ENCODE measurements around the gene CPLX3.
A peak's percentile ranks its signal among the peaks of the same experiment; 100 is the strongest.

Gene CPLX3

DNA sequence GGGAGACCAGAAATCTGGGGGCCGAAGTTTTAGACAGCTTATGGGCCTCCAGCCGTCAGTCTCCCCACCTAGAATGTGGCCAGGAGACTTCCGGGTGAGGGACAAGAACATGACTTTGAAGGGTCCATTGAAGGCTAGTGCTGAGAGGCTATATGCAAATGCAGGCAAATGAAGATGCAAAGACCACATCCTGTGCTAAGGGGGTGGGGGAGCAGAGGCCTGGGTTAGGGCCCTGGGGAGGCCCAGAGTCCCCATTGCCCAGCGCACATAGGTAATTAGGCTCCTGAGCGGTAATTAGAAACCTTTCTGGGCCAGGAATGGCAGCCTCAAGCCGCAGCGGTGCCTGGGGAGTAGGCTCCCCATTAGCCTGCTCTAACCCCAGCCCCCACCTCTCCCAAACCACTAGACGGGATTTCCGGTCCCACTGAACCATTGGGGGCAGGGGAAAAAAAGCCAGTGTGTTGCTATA is 37.7 kb upstream of the CPLX3 start:
- peak; percentile 36 for DNase-seq

DNA sequence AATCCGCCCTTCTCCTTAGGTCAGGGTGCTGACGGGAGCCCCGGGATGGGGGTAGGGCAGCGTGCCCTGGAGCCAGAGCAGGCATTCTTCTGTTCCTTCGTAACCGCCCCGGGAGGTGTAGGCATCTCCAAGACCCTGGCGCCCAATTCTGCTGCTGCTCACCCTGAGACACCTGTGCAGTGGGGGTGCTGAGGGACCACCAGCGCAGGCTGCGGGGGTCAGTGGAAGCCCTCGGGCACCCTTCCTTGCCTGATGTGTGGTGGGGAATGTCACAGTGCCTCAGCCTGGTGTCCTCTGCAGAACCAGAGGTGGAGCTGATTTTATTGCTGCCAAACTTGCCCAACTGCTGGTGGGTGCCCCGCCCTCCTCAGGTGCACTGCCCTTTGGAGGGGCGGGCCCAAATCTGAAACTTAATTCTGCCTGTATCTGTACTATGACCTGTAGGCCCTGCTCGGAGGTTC is 37.2 kb upstream of the CPLX3 start:
- no peak for DNase-seq

DNA sequence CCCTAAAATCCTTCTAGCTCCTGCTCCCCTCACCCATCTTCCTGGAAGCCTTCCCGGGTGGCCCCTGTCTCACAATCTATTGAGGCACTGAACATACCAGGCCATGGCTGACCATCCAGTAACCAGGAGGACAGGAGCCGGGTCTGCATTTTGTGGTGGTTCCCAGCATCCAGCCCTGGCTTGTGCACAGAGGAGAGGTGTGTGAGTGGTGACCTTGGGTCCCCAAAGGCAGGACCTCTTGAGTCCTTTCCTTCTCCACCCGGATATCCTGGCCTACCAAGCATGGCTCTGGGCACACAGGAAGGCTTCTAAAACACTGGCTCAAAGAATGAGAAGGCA is 36.7 kb upstream of the CPLX3 start:
- no peak for DNase-seq

DNA sequence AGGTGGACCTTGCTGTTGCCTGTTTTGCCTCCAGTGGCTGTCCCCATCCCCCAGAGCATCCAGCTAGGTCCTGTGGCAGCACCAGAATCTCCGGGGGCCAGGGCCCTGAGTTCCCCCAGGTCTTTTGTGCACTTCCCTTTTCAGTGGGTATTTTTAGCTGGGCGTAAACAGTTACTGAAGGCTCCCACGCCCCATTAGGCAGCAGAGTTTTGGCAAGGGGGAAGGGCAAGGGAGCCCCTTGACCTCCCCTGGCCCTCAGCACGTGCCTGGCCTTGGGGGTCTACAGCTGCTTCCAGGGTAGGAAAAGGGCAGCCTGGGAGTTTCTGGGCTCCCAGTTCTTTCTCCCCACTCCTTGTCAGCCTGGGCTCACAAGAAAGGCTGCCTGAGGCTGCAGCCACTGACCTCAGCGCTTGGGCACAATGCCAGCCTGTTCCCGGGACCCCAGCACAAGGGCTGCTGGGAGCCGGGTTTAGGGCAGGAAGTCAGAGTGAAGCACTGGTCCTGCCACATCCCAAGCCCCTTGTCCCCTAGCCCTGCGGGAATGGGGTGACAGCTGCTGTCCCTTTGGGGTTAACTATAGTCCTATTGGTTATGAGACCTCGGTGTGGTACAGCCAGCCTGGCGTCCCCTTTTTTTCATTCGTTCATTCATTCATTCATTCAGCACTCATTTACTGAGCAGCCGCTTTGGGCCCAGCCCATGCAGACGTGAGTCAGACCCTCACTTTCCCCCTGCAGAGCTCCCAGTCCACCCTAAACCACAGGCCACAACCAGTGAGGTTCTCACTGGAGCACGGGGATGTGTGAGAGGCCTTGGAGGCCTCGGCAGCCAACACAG is 36.1 kb upstream of the CPLX3 start:
- peak; percentile 73 for DNase-seq

DNA sequence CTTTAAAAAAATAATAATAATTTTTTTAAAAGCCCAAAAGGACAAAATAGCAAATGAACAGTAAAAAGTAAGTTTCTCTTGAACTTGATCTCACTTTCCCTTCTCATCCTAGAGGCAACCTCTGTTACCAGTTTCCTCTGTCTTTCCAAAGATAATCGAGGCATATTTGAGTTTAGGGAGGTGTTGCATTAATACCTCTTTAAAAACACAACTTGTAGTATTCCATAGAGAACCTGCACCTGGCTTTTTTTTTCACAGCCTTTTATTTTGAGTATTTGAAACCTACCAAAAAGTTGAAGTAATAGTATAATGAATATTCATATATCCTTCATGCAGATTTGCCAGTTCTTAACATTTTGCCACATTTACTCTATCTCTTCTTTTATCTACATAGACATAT is 35.4 kb upstream of the CPLX3 start:
- no peak for DNase-seq

DNA sequence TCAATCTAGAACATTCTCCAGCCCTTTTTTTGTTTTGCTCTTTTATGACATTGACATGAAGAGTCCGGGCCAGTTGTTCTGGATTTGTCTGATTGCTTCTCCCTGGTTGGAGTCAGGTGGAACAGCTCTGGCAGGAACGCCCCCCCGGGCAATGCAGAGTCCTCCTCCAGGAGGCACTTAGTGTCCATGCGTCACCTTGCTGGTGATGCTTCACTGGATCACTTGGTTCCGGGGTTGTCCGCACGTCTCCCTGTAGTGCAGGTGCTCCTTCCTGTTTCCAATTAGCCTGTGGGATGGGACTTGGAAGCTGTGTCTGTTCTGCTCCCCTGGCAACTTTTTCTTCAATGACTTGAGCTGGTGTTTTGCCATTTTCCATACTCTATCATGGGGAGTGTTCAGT is 34.8 kb upstream of the CPLX3 start:
- DNase-seq = no peak

DNA sequence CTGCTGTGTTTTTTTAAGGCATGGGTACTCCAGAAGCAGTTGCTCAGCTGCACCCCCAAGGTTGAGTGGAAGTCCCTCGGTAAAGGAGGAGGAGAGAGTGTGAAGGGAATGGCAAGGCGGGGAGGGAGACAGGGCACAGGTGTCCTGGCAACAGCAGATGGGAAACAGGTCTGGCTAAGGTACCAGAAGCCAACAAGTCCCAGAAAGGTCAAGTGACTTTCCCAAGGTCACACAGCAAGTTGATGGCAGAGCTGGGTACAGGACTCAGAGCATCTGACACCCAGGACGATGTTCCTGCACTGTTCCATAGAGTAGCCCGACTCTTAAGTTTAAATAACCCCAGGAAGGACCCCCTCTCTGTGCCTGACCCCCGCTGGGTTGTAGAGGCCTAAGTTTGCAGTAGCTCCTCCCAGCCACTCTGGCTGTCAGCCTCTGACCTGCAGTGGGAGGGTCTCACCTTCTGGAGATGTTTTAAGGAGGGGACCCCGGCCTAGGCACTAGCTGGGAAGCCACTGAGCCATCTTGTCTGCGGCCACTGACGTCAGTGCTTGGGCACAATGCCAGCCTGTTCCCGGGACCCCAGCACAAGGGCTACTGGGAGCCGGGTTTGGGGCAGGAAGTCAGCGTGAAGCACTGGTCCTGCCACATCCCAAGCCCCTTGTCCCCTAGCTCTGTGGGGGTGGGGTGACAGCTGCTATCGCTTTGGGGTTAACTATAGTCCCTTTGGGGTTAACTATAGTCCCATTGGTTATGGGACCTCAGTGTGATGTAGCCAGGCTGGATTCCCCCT is 34.0 kb upstream of the CPLX3 start:
- no peak for DNase-seq

DNA sequence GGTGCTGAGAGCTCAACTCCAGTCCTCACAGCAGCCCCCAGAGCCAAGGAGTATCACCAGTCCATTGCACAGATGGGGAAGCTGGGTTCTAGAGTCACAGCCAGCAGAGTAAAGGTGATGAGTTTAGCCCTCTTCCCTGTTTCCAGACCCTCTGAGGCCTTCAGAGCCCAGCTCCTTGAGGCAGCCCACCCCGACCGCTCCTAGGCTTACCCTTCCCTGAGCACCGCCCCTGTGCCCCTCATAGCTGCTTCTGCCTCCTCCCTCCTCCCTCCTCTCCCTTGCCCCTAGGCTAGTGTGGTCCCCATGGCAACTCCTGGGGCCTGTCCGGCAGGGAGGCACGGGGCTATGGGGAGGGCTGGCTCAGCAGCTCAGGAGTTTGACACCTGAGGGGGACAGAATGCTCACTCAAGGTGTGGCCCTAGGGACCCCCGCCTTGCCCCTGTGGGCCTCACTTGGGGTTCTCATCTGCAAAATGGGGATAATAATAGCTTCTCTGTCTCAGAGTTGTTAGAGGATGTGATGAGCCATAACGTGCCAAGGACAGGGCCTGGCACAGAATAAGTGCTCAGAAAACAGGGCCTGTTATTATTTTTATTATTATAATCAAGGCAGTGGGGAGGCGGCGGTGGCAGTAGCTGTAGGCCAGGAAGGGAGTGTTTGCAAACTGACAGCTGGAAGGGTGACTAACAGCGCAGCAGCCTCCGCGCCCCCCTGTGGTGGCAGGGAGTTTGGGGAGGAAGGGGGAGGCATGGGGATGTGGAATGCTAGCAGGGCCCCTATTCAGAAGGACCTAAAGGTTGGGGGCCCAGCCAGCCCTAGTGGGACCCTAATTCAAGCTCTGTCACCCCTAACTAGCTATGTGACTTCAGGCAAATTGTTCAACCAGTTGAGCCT is 33.0 kb upstream of the CPLX3 start:
- DNase-seq = peak; percentile 53

DNA sequence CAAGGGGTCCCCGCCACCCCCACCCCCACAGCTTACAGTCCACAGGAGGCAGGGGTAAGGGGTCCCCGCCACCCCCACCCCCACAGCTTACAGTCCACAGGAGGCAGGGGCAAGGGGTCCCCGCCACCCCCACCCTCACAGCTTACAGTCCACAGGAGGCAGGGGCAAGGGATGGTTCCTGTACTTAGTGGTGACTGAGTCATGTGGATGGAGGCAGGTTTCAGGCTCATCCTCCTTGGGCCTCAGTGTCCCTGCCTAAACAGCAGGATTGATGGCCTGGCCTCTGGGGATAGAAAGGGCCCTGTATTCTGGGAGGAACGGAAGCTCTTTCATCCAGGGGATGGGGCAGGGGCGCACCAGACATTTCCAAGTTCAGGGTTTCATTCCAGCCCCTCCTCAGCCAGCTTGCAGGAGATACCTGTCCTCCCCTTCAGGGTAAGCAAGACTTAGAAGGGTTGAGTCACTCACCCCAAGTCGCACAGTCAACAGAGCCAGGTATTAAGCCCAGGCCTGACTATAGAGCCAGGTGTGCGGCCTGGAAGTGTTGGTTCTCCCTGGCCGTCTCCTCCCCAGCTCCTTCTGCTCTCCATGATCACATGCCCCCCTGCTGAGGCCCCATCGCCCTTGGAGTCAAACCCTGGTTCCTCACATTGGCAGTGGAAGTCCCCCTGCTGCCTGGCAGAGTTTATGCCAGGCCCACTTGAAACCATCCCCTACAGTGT is 32.0 kb upstream of the CPLX3 start:
- DNase-seq = no peak

DNA sequence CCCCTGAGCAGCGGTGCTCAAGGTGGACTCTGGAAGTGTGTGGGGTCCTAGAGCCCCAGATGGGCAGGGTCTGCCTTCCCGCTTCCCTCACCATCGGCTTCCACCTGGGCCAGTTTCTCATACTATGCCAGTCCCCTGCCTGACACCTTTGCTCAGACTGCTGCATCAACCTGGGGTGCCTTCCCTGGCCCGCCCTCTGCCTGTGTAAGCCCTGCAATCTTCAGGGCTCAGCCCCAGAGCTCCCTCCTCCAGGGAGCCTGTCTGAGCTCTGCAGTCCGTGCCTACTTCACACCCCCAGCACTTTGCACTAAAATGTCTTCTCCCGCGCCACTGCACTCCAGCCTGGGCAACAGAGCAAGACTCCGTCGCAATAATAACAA is 31.5 kb upstream of the CPLX3 start:
- no peak for DNase-seq

DNA sequence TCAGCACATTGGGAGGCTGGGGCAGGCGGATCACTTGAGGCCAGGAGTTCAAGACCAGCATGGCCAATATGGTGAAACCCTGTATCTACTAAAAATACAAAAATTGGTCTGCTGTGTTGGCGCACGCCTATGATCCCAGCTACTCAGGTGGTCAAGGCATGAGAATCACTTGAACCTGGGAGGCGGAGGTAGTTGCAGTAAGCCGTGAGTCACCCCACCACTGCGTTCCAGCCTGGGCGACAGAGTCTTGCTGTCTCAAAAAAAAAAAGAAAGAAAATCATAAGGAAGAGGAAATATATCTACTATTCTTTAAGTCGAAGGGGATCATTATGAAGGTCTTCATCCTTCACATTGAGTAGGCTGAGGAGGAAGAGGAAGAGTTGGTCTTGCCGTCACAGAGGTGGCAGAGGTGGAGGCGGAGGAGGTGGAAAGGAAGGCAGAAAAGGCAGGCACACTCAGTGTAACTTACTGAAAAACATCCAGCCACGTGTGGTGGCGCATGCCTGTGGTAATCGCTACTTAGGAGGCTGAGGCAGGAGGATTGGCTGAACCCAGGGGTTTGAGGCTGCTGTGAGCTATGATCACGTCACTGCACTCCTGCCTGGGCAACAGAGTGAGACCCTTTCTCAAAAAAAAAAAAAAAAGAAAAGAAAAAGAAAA is 30.3 kb upstream of the CPLX3 start:
- DNase-seq = no peak

DNA sequence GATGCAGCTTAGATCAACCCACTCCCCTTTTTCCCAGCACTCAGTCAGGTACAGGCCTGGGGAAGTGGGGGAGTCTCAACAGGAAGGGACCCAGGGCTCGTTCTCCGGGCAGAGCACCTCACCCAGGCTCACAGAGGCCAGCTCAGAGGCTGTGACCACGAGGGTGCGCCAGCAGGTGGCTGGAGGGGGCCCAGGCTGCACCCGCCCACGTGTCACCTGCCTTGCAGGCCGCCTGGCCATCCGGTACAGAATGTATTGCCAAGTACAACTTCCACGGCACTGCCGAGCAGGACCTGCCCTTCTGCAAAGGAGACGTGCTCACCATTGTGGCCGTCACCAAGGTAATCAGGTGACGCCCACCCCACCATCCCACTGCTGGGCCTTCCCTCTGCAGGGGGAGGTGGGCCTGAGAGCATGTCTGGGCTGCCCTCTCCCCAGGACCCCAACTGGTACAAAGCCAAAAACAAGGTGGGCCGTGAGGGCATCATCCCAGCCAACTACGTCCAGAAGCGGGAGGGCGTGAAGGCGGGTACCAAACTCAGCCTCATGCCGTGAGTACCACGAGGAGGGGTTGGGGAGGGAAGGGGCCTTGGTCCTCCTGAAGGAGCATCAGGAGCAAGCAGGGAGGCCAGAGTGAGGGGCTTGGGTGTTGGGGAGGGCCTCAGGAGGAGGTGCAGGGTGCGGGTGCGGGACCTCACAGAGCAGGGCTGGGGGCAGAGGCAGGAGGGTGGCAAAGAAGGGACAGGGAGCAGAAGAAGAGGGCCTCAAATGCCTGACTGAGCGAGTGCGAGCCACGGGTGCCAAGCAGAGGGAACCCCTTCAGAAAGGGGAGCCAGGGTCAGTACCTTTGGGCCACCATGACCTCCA is 27.8 kb upstream of the CPLX3 start:
- no peak for DNase-seq

DNA sequence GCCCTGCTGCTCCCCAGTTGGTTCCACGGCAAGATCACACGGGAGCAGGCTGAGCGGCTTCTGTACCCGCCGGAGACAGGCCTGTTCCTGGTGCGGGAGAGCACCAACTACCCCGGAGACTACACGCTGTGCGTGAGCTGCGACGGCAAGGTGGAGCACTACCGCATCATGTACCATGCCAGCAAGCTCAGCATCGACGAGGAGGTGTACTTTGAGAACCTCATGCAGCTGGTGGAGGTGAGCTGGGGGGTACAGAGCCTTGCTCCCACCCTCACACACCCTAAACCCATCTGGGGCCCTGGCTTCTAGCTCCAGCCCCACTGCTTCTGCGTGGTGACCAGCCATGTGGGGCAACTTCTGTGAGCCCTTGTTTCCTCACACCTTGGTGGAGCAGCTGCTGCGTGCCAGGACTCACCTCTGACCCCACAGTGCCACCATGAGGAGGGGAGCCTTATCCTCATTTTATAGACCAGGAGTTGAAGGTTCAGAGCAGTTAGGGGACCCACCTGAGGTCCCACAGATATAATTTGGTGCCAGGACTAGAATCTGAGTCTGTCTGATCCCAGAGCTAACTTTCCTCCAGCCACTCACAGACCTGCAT is 27.1 kb upstream of the CPLX3 start:
- DNase-seq = no peak

DNA sequence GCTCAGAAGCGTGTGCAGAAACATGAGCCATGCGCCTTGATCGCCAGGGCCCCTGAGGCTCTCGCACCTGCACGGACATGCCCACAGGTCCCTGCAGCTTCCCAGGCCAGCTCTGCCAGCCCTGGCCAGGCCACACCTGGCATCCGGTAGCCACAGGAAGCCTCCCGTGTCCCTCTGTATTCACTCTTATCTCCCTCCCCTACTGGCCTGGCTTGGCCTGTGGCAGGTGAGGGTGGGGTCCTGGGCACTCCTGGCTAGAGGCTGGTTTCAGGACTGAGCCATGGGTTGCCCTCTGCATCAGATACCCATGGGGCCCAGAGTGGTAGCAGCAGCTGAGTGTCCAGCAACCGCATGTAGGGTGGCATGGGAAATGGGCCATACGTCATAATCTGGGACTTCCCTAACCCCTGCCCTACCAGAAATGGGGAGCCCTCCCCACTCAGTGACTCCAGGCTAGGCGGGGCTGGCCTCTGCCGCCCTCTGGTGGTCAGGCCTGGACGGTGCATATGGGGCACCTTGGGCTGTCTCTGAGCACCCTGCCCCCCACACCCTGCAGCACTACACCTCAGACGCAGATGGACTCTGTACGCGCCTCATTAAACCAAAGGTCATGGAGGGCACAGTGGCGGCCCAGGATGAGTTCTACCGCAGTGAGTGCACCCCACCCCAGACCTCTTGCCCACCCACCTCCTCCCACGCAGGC is 26.4 kb upstream of the CPLX3 start:
- peak; percentile 94 for DNase-seq

DNA sequence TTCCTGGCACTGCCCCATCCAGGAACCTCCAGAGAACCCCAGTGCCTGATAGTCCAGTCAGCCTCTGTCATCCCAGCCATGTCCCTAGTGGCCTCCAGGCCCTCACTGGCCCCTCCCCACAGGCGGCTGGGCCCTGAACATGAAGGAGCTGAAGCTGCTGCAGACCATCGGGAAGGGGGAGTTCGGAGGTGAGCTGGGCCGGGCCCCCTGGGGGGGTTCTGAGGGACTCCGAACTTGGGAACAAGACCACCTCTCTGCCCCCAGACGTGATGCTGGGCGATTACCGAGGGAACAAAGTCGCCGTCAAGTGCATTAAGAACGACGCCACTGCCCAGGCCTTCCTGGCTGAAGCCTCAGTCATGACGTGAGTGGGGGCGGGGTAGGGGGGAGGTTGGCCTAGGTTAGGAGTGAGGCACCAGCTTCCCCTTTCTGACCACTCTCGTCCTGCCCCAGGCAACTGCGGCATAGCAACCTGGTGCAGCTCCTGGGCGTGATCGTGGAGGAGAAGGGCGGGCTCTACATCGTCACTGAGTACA is 25.8 kb upstream of the CPLX3 start:
- DNase-seq = peak; percentile 57

DNA sequence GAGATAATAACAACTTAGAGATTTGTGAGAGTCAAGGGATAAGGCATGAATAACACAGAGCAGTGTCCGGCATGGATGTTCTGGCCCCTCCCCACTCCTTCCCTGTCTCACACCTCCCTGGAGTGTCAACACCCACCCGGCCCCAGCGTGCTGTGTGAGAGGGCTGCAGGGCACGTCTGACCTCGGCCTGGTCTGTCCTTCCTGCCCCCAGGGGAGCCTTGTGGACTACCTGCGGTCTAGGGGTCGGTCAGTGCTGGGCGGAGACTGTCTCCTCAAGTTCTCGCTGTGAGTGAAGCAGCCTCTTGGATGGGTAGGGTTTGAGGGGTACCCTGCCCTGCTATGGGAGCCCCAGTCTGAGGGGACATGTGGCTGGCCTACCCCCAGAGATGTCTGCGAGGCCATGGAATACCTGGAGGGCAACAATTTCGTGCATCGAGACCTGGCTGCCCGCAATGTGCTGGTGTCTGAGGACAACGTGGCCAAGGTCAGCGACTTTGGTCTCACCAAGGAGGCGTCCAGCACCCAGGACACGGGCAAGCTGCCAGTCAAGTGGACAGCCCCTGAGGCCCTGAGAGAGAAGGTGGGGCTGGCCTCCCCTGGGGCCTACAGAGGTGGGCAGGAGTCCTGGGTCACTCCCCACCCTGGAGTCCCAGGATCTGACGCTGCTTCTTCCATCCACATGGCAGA is 25.0 kb upstream of the CPLX3 start:
- DNase-seq = no peak

DNA sequence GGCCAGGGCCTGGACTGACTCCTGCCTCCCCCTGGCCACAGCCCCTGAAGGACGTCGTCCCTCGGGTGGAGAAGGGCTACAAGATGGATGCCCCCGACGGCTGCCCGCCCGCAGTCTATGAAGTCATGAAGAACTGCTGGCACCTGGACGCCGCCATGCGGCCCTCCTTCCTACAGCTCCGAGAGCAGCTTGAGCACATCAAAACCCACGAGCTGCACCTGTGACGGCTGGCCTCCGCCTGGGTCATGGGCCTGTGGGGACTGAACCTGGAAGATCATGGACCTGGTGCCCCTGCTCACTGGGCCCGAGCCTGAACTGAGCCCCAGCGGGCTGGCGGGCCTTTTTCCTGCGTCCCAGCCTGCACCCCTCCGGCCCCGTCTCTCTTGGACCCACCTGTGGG is 24.1 kb upstream of the CPLX3 start:
- no peak for DNase-seq

DNA sequence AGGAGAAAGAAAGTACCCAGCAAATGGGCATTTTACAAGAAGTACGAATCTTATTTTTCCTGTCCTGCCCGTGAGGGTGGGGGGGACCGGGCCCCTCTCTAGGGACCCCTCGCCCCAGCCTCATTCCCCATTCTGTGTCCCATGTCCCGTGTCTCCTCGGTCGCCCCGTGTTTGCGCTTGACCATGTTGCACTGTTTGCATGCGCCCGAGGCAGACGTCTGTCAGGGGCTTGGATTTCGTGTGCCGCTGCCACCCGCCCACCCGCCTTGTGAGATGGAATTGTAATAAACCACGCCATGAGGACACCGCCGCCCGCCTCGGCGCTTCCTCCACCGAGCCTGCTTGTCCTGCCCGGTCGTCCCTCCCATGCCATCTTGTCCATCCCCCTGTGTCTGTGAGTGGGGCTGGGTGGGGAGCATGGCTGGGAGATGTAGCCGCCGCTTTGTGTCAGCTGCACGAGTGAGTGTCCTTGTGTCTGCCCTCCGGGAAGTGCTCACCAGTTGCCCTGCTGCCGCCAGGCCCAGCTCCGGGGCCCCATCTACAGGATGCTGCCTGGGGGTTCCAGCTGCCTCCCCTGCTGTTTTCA is 23.5 kb upstream of the CPLX3 start:
- no peak for DNase-seq

DNA sequence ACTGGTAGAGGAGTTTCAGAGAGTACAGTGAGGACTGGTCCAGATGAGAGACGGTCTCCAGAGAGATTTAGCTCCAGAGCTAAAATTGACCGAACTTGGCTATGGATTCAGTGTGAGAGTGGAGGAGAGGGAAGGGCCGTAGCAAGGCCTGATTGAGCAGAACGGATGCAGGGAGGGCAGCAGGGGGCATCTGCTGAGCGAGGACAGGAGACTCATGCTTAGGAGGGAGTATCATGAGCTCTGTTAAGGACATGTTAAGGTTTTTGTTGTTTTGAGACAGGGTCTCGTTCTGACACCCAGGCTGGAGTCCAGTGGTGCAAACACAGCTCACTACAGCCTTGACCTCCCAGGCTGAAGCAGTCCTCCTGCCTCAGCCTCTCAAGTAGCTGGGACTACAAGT is 21.5 kb upstream of the CPLX3 start:
- DNase-seq = no peak
